Measurements from ENCODE around the gene MAGI1.

DNA sequence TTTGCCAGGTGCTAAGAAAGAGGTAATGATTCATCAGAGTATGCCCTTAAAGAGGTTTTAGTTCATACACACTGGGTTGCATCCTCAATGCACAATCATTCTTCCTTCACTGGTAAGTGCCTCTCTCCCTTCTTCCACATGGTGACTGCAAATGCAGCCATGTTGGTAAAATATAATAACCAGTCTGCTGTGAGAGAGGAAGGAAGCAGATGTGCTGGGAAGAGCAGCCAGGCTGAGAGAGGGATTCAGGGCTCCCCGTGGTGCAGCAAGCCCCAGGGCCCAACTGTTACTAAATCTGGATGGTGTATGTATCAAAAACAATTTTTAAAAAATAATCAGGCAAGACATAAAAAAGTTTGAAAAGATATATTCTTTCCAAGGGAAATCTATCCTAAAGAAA is 498.1 kb downstream of the MAGI1 start:
- no peak for TF ChIP-seq CTCF (IDR thresholded peaks at IDR 0.05)
- no peak for TF ChIP-seq EZH2 (IDR thresholded peaks at IDR 0.05; ENCODE audit: borderline replicate concordance, insufficient read depth, low read depth, low read length, poor library complexity, severe bottlenecking)
